GM12878 (cell line): ENCODE data around the gene LOXL3. TPM values are rescaled to one million over a fixed set of nuclear protein-coding genes. Genes with fewer than 3 reads are reported as not detected.

Source experiments
- ATAC-seq: fragments of 200-7000 bp; cut with Tn5 transposase; 3 replicates; pipeline ENCODE4 v1.9.1; 2020; ENCODE audit warnings: mild to moderate bottlenecking, moderate library complexity
- BruUV-seq: library from RNA; stranded (reverse); fragments of 400-500 nt; replicated peaks from 2 replicates; lab custom pipeline; 2021; lab: Mats Ljungman, UMichigan
- CTCF ChIA-PET: fragments of 300-600 bp; sonication (Branson Sonifier 250); formaldehyde crosslinking; extraction: SDS; loops from one replicate; lab custom pipeline; 2021; ENCODE audit warnings: inconsistent platforms; lab: Yijun Ruan, JAX
- POLR2A ChIA-PET: fragments of 350-600 bp; formaldehyde crosslinking; extraction: SDS; loops from one replicate; lab custom pipeline; 2021; ENCODE audit warnings: inconsistent platforms; lab: Charles Lee
- RAD21 ChIA-PET: fragments of 300-600 bp; sonication (Branson Sonifier 250); formaldehyde crosslinking; loops from one replicate; lab custom pipeline; 2023; ENCODE audit warnings: antibody characterized with exemption; ENCODE audit not compliant: unreplicated experiment; lab: Charles Lee
- SMC1A ChIA-PET: fragments of 300-600 bp; sonication (Branson Sonifier 250); formaldehyde crosslinking; loops from one replicate; lab custom pipeline; 2023; ENCODE audit not compliant: unreplicated experiment, uncharacterized antibody; lab: Charles Lee
- DNase-seq: peaks from one replicate; pipeline ENCODE4 v3.0.0-alpha.2; 2011; ENCODE audit warnings: low read depth, low spot score
- FAIRE-seq: peaks from 3 replicates; lab custom pipeline; 2011; peaks lifted over from hg19 to GRCh38; lab: Jason Lieb, UNC
- H2AFZ ChIP-seq: 2 replicates; pipeline ENCODE4 v1.6.0; 2011; ENCODE audit warnings: low read depth, low read length, control low read depth; ENCODE audit not compliant: control insufficient read depth
- H3K27ac ChIP-seq: 2 replicates; pipeline ENCODE4 v1.5.1; 2011; ENCODE audit warnings: control low read depth; ENCODE audit not compliant: control insufficient read depth, insufficient read depth
- H3K27me3 ChIP-seq, 2 experiments: replicated peaks in 1 of 2; 2 replicates each; pipeline versions ENCODE4 v1.6.0 to v1.6.1; 2011; ENCODE audit warnings: low read length in 1 of 2; ENCODE audit not compliant: control insufficient read depth in 2 of 2, insufficient read depth in 2 of 2
- H3K36me3 ChIP-seq, 2 experiments: 2 replicates each; pipeline ENCODE4 v1.5.1; 2011; ENCODE audit warnings: low read length in 1 of 2; ENCODE audit not compliant: control insufficient read depth in 2 of 2, insufficient read depth in 2 of 2
- H3K4me1 ChIP-seq: 2 replicates; pipeline ENCODE4 v1.6.1; 2011; ENCODE audit warnings: mild to moderate bottlenecking, low read length, moderate library complexity, mixed read lengths; ENCODE audit not compliant: control insufficient read depth, insufficient read depth
- H3K4me2 ChIP-seq: 2 replicates; pipeline ENCODE4 v1.6.0; 2011; ENCODE audit warnings: control low read depth; ENCODE audit not compliant: control insufficient read depth, insufficient read depth
- H3K4me3 ChIP-seq: fragments of 200-600 bp; sonication (generic); 2 replicates; pipeline ENCODE4 v1.5.1; 2016
- H3K79me2 ChIP-seq: 2 replicates; pipeline ENCODE4 v1.6.0; 2011; ENCODE audit warnings: low read length; ENCODE audit not compliant: control insufficient read depth, insufficient read depth
- H3K9ac ChIP-seq: 2 replicates; pipeline ENCODE4 v1.8.0; 2011; ENCODE audit warnings: low read length, control low read depth, mixed read lengths; ENCODE audit not compliant: control insufficient read depth, insufficient read depth
- H3K9me3 ChIP-seq: replicated peaks from 3 replicates; pipeline ENCODE4 v1.5.1; 2011; ENCODE audit warnings: mild to moderate bottlenecking, low read length; ENCODE audit not compliant: control insufficient read depth, insufficient read depth
- H4K20me1 ChIP-seq: 2 replicates; pipeline ENCODE4 v1.6.0; 2011; ENCODE audit not compliant: control insufficient read depth, insufficient read depth
- BACH1 ChIP-seq: fragments of 450-650 bp; IDR thresholded peaks from 2 replicates; pipeline ENCODE4 v1.6.1; 2017; ENCODE audit warnings: mild to moderate bottlenecking, borderline replicate concordance
- CBX3 ChIP-seq: fragments of 200-600 bp; sonication (generic); IDR thresholded peaks from 2 replicates; pipeline ENCODE4 v1.6.1; 2016; ENCODE audit warnings: low read depth, borderline replicate concordance
- CEBPB ChIP-seq, 2 experiments: fragments of 150-350 bp in 1 of 2; IDR thresholded peaks; 2 replicates each; pipeline ENCODE4 v1.6.1; 2012 to 2014; ENCODE audit warnings: low read depth in 2 of 2, low read length in 2 of 2, borderline replicate concordance in 1 of 2, inconsistent platforms in 1 of 2
- CHD1 ChIP-seq: IDR thresholded peaks from 2 replicates; pipeline ENCODE4 v1.6.1; 2012; ENCODE audit warnings: low read depth, low read length, improper control_type of control experiment
- CREM ChIP-seq: IDR thresholded peaks from 2 replicates; pipeline ENCODE4 v1.6.1; 2014; ENCODE audit warnings: antibody characterized with exemption, low read depth
- ETV6 ChIP-seq, 2 experiments: fragments of 450-650 bp in 1 of 2; IDR thresholded peaks in 1 of 2; conservative IDR thresholded peaks in 1 of 2; 2 replicates each; pipeline ENCODE4 v1.6.1; 2014; ENCODE audit warnings: antibody characterized with exemption in 1 of 2, borderline replicate concordance in 1 of 2, low read depth in 1 of 2, mild to moderate bottlenecking in 1 of 2, moderate library complexity in 1 of 2
- IRF4 ChIP-seq: IDR thresholded peaks from 2 replicates; pipeline ENCODE4 v1.6.1; 2011; ENCODE audit warnings: low read depth, low read length
- MEF2A ChIP-seq: IDR thresholded peaks from 2 replicates; pipeline ENCODE4 v1.6.1; 2011; ENCODE audit warnings: low read depth, mild to moderate bottlenecking, low read length, moderate library complexity; ENCODE audit not compliant: insufficient read depth
- MTA2 ChIP-seq: fragments of 450-650 bp; IDR thresholded peaks from 2 replicates; pipeline ENCODE4 v1.6.1; 2016; ENCODE audit warnings: low read depth, mild to moderate bottlenecking, moderate library complexity
- NBN ChIP-seq: fragments of 450-650 bp; IDR thresholded peaks from 2 replicates; pipeline ENCODE4 v1.6.1; 2016
- NFIC ChIP-seq: IDR thresholded peaks from 2 replicates; pipeline ENCODE4 v1.6.1; 2012; ENCODE audit warnings: low read depth, mild to moderate bottlenecking, inconsistent platforms, low read length, moderate library complexity
- POLR2A ChIP-seq: IDR thresholded peaks from 2 replicates; pipeline ENCODE4 v1.6.1; 2011; ENCODE audit warnings: low read depth, mild to moderate bottlenecking, low read length
- RELA ChIP-seq: fragments of 450-650 bp; IDR thresholded peaks from 2 replicates; pipeline ENCODE4 v1.8.0; 2014; ENCODE audit warnings: borderline replicate concordance; ENCODE audit not compliant: partially characterized antibody
- RFX5 ChIP-seq: IDR thresholded peaks from 2 replicates; pipeline ENCODE4 v1.6.1; 2011; ENCODE audit warnings: low read depth, low read length, improper control_type of control experiment
- RUNX3 ChIP-seq: IDR thresholded peaks from 2 replicates; pipeline ENCODE4 v1.6.1; 2012; ENCODE audit warnings: low read length, inconsistent platforms
- SIX5 ChIP-seq: IDR thresholded peaks from 2 replicates; pipeline ENCODE4 v1.6.1; 2011; ENCODE audit warnings: mild to moderate bottlenecking, low read depth, low read length, moderate library complexity; ENCODE audit not compliant: severe bottlenecking
- TARDBP ChIP-seq: IDR thresholded peaks from 2 replicates; pipeline ENCODE4 v1.6.1; 2016; ENCODE audit warnings: borderline replicate concordance
- TCF3 ChIP-seq: IDR thresholded peaks from 2 replicates; pipeline ENCODE4 v1.6.1; 2012; ENCODE audit warnings: low read depth, mild to moderate bottlenecking, low read length, borderline replicate concordance; ENCODE audit not compliant: insufficient read depth
- WGBS: methylation state at CpG from one replicate; pipeline ENCODE4 v1.1.6; 2016; ENCODE audit warnings: low lambda C conversion rate; ENCODE audit not compliant: insufficient replicate concordance, insufficient coverage; ENCODE audit errors: missing lambda C conversion rate; 5-methylcytosine and 5-hydroxymethylcytosine counted together
- in situ Hi-C: fragments of 300-500 bp; cut with MboI; formaldehyde crosslinking; loops from 9 replicates; pipeline ENCODE4 v1.14.3; 2018; ENCODE audit warnings: mixed read lengths
- intact Hi-C: fragments of 100-400 bp; cut with micrococcal nuclease; formaldehyde crosslinking; loops from one replicate; pipeline ENCODE4 v1.14.2; 2022; ENCODE audit not compliant: unreplicated experiment
- polyA plus RNA-seq, 11 experiments: library from polyadenylated mRNA; depleted of rRNA in 4 of 11; unstranded in 6 of 11; stranded (reverse) in 5 of 11; fragments of >200 nt; fragmentation: Nextera tagmentation in 4 of 11; fragmentation: Illumina TruSeq in 1 of 11; extraction: Ambion mirVana in 4 of 11; extraction: Trizol in 1 of 11; gene quantifications; 1 replicate in 1 of 11; 2 replicates in 10 of 11; pipeline versions ENCODE4 v1.2.1 to v1.2.3, GENCODE V29; 2011 to 2016; ENCODE audit warnings: inconsistent platforms in 2 of 11, missing spikeins in 2 of 11, low read depth in 1 of 11
- total RNA-seq, 4 experiments: library from RNA; depleted of rRNA in 3 of 4; stranded (reverse); fragments of >200 nt in 3 of 4; fragmentation: Illumina TruSeq in 1 of 4; extraction: Trizol in 1 of 4; gene quantifications; 2 replicates each; pipeline versions ENCODE4 v1.2.1 to v1.2.3, GENCODE V29; 2013 to 2021
- TF ChIP-seq, protein P1 (sequence below): IDR thresholded peaks from 2 replicates; pipeline ENCODE4 v1.6.1; 2012; ENCODE audit warnings: low read depth, low read length, improper control_type of control experiment
- TF ChIP-seq, protein P2 (sequence below): fragments of 450-650 bp; conservative IDR thresholded peaks from 2 replicates; pipeline ENCODE4 v1.6.1; 2017; ENCODE audit warnings: mild to moderate bottlenecking, moderate library complexity
- TF ChIP-seq, protein P3 (sequence below): fragments of 450-650 bp; IDR thresholded peaks from 2 replicates; pipeline ENCODE4 v1.6.1; 2016; ENCODE audit warnings: mild to moderate bottlenecking

Gene LOXL3
- total and polyA plus RNA-seq, 10 of the 15 experiments (the other 5 are each of a cell fraction or from before 2014, with no cell fraction given), result 6.2 to 40.9 (median 23.3) TPM

DNA sequence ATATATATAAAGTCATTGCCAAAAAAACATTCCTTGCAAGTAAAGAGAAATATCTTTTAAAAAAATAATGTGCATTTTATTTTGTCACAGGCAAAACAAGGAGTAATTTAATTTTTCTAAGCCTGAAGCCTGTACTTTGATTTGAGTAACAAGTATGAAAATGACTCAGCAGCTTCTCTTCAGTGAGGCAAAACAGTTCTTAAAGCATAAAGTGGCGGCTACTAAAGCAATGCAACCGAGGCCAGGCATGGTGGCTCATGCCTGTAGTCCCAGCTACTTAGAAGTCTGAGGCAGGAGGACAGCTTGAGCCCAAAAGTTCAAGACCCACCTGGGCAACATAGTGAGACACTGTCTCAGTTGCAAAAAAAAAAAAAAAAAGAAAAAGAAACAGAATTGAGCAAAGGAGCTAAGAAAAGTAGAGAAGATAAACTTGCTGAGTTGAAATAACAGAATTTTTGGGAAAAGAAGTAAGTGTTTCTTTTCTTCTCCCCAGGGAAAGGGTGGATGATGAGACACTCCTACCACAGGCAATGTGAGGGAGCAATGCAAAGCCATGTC lies 30.4 kb upstream of the LOXL3 start:
- H3K4me1 ChIP-seq, result peaks cover 29% of the 10 kb centered on the region
- DNase-seq, result peak; percentile 53
- ChIA-PET POLR2A (interaction anchor here (0.7 to 25.0 kb wide), 10 partner anchors 11 to 127 kb away, joined by 3 to 441 read pairs (median 8); partner anchors contain the start of genes AUP1, CCDC142, DOK1 and HTRA2), RAD21 (interaction anchor here (0.8 to 11.0 kb wide), 12 partner anchors 8 to 127 kb away, joined by 4 to 158 read pairs (median 46); partner anchors contain the start of genes AUP1, CCDC142, DOK1 and DQX1), SMC1A (interaction anchor here (1.1 to 11.0 kb wide), 14 partner anchors 13 to 249 kb away, joined by 3 to 371 read pairs (median 54); partner anchors contain the start of genes AUP1, CCDC142, DQX1 and HTRA2), CTCF (interaction anchor here (0.6 to 12.8 kb wide), 17 partner anchors 11 to 437 kb away, joined by 3 to 281 read pairs (median 9); partner anchors contain the start of genes AUP1, CCDC142, DOK1 and DQX1)
- peak overlapping the region; percentile 49; the same call in 1 of the 2 replicates for H3K27ac ChIP-seq
- H3K27me3 ChIP-seq, result no peaks in the 10 kb centered on the region
- FAIRE-seq, result peak; percentile 56
- intact Hi-C loops (loop anchor here (2.0 to 10.0 kb wide), 2 partner anchors 31 to 249 kb away; partner anchors contain the start of gene LOXL3), in situ Hi-C loops (loop anchor here (10.0 kb wide), 1 partner anchor 99 kb away; the partner anchor contains the start of genes CCDC142 and TTC31)
- H3K79me2 ChIP-seq, result no peaks in the 10 kb centered on the region
- peak; percentile 79 for ATAC-seq
- H3K36me3 ChIP-seq, result no peaks in the 10 kb centered on the region
- no peak overlapping the region for H2AFZ ChIP-seq
- 2% methylated on average over 2 of the region's 2 CpGs for WGBS
- no peak overlapping the region for H3K4me3 ChIP-seq
- no peaks in the 10 kb centered on the region for H4K20me1 ChIP-seq
- BruUV-seq, result no TSS peak
- no peak overlapping the region for H3K9ac ChIP-seq
- H3K9me3 ChIP-seq, result no peaks in the 10 kb centered on the region
- peak overlapping the region; percentile 56 for H3K4me2 ChIP-seq
- TF ChIP-seq, protein P1, sequence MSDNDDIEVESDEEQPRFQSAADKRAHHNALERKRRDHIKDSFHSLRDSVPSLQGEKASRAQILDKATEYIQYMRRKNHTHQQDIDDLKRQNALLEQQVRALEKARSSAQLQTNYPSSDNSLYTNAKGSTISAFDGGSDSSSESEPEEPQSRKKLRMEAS, result no peak
- TF ChIP-seq RELA, result no peak
- no peak for TF ChIP-seq CBX3
- 0 out of 4 replicates have a peak, but pooled peaks of 1 of the 2 experiments have one; percentile 37 for TF ChIP-seq CEBPB (IDR thresholded peaks at IDR 0.05; ENCODE audit: borderline replicate concordance in 1 of 2, low read depth in 2 of 2, low read length in 2 of 2)
- peak; percentile 65; the same call in 1 of the 2 replicates for TF ChIP-seq NBN
- no peak for TF ChIP-seq CHD1
- TF ChIP-seq TARDBP, result no peak
- TF ChIP-seq POLR2A, result 0 out of 2 replicates have a peak, but pooled peaks have one; percentile 31
- peak; percentile 59; the same call in 1 of the 2 replicates for TF ChIP-seq CREM
- peak; percentile 53 for TF ChIP-seq RUNX3
- TF ChIP-seq, protein P2, sequence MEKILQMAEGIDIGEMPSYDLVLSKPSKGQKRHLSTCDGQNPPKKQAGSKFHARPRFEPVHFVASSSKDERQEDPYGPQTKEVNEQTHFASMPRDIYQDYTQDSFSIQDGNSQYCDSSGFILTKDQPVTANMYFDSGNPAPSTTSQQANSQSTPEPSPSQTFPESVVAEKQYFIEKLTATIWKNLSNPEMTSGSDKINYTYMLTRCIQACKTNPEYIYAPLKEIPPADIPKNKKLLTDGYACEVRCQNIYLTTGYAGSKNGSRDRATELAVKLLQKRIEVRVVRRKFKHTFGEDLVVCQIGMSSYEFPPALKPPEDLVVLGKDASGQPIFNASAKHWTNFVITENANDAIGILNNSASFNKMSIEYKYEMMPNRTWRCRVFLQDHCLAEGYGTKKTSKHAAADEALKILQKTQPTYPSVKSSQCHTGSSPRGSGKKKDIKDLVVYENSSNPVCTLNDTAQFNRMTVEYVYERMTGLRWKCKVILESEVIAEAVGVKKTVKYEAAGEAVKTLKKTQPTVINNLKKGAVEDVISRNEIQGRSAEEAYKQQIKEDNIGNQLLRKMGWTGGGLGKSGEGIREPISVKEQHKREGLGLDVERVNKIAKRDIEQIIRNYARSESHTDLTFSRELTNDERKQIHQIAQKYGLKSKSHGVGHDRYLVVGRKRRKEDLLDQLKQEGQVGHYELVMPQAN, result no peak
- no peak for TF ChIP-seq TCF3
- TF ChIP-seq BACH1, result peak; percentile 32; the same call in 1 of the 2 replicates
- TF ChIP-seq RFX5, result no peak
- TF ChIP-seq ETV6 (conservative IDR thresholded peaks at IDR 0.05 in 1 of 2, IDR thresholded peaks at IDR 0.05 in 1 of 2; ENCODE audit: borderline replicate concordance in 1 of 2, low read depth in 1 of 2), result peak in 1 of 2 experiments; percentile 35; a peak in 1 of 4 replicates
- TF ChIP-seq MTA2, result peak; percentile 57
- TF ChIP-seq SIX5, result no peak
- TF ChIP-seq NFIC, result peak; percentile 78
- TF ChIP-seq MEF2A, result 0 out of 2 replicates have a peak, but pooled peaks have one; percentile 29
- TF ChIP-seq IRF4, result peak; percentile 89
- TF ChIP-seq, protein P3, sequence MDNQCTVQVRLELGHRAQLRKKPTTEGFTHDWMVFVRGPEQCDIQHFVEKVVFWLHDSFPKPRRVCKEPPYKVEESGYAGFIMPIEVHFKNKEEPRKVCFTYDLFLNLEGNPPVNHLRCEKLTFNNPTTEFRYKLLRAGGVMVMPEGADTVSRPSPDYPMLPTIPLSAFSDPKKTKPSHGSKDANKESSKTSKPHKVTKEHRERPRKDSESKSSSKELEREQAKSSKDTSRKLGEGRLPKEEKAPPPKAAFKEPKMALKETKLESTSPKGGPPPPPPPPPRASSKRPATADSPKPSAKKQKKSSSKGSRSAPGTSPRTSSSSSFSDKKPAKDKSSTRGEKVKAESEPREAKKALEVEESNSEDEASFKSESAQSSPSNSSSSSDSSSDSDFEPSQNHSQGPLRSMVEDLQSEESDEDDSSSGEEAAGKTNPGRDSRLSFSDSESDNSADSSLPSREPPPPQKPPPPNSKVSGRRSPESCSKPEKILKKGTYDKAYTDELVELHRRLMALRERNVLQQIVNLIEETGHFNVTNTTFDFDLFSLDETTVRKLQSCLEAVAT, result no peak
